NCI-H1930 (cell line): ENCODE measurements around the gene SLC28A3.
A peak's percentile ranks its signal among the peaks of the same experiment; 100 is the strongest.
"Not testable (repeated sequence)": the region's sequence is repeated elsewhere in the genome, so short reads cannot be mapped to it uniquely, and the experiment has no call there.

ENCODE experiments used
- DNase-seq, 2 experiments: peaks; one replicate each; lab custom pipeline; 2025; lab: John Stamatoyannopoulos, UW

SLC28A3 gene

GRCh38 chr9:84340535-84340934, at the start of gene SLC28A3:
Gene SLC28A3, minus strand, starts transcription at chr9:84340758. Its CDS starts 125 bp downstream, at chr9:84340633.
- DNase-seq = no peak

- not testable (repeated sequence) for DNase-seq
Measured at GRCh38 chr9:84390254-84390653, 49.7 kb upstream of the SLC28A3 start.

- DNase-seq = no peak
Measured at GRCh38 chr9:84387821-84388220, 47.3 kb upstream of the SLC28A3 start.

- no peak for DNase-seq
Measured at GRCh38 chr9:84386753-84387152, 46.2 kb upstream of the SLC28A3 start.

- DNase-seq = no peak
Measured at GRCh38 chr9:84385386-84386040, 45.0 kb upstream of the SLC28A3 start.

- no peak for DNase-seq
Measured at GRCh38 chr9:84384617-84385016, 44.1 kb upstream of the SLC28A3 start.

- DNase-seq = no peak
Measured at GRCh38 chr9:84383178-84383577, 42.6 kb upstream of the SLC28A3 start.

DNA sequence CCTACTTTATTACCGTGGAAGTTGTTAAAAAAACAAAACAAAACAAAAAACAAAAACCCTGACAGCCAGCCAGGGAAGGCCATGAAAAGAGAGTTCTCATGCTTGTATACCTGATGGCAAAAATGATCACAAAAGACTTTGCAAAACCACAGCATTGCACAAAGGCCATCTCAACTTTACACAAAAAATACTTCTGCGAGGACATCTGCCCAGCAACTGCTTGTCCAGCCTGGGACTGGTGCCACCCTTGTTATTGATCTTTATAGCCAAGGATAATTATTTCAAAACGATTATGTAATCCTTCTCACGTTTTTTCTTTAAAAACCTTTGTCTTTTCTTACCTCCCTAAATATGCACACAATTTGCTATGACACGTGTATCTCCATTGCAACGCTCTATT, 42.2 kb upstream of the SLC28A3 start:
- DNase-seq = no peak

DNA sequence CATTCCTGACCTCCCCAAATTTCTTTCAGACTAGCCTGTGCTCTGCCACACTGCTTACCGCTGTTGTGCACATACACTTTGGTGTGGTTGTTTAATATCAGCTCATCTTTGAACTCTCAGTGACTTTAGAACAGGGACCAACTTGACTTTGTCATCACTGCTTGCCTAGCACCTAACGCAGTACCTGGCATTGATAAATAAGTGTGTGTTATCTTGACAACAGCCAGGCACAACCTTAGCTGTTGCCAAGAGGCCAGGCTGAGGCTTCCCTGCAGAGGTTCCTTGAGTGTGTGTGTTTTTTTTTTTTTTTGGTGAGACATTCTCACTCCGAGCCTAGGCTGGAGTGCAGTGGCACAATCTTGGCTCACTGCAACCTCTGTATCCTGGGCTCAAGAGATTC, 41.0 kb upstream of the SLC28A3 start:
- DNase-seq = no peak

DNA sequence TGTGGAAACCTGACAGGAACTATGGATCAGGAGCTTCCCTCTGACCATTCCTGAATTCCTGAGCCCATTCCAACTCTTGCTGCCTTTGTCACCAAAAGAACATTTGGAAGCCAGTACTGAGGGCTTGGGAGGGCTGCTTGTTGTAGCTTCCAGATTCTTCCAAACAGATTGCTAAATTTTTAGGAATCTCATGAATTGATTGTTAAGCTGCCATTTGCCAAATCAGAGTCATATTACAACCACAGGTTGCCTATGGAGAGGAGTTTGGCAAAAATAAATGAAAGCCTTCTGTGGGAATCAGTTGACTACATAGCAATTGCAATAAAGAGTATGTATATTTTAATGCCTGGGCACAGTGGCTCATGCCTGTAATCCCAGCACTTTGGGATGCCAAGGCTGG, 39.2 kb upstream of the SLC28A3 start:
- no peak for DNase-seq

- no peak for DNase-seq
Measured at GRCh38 chr9:84375954-84376353, 35.4 kb upstream of the SLC28A3 start.

DNA sequence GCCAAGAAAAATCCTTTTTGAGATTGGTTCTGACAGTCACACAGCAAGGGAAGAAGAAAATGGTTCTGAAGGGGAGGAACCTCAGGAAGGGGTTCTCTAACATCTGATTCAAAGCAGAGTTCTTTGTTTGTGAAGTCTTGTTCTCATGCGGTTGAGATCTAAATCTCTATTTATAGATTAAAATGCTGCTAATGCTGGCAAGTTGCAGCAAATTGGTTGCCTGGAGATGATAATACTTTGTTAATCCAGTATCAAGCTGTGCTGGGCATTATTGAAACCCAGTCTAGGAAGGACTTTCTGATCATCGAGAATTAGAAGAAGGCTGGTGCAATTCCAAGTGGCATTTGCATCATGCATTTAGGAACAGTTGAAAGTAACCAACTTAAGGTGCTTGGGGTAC, 34.0 kb upstream of the SLC28A3 start:
- peak in 1 of 2 experiments; percentile 4 for DNase-seq

- DNase-seq = no peak
Measured at GRCh38 chr9:84374013-84374412, 33.5 kb upstream of the SLC28A3 start.

DNA sequence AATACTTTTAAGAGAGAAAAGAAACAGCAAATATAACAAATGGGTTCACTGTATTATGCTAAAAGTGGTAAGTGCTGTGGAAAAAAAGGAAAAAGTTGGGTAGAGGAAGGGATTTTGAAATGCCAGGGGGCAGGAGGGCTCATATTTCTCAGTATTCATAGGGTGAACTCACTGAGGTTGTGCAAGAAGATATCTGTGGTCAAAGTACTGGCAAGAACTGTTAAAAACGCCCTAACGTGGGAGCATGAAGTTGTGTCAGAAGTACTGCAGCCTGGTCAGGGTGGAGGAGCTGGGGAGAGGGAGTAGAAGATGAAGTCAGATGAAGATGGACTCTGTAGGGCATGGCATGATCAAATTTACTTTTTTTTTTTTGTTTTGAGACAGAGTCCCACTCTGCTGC, 31.2 kb upstream of the SLC28A3 start:
- DNase-seq = no peak

GRCh38 chr9:84368601-84369000, 28.0 kb upstream of the SLC28A3 start:
- no peak for DNase-seq

- not testable (repeated sequence) for DNase-seq
Measured at GRCh38 chr9:84367726-84368125, 27.2 kb upstream of the SLC28A3 start.

DNA sequence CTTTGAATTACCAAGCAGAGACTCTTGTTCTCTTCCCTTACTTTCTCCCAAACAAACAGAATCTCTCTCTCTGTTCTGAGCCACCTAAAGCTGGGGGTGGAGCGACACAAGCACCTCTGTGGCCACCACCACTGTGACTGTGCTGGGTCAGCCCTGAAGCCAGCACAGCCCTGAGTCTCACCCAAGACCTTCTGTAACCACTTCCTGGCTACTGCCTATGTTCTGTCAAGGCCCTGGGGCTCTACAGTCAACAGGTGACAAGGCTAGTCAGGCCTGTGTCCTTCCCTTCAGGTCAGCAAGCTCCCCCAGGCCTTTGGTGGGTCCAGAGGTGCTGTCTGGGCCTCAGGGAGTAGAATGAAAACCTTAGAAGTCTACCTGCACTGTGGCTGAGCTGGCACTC, 26.1 kb upstream of the SLC28A3 start:
- DNase-seq = no peak

DNA sequence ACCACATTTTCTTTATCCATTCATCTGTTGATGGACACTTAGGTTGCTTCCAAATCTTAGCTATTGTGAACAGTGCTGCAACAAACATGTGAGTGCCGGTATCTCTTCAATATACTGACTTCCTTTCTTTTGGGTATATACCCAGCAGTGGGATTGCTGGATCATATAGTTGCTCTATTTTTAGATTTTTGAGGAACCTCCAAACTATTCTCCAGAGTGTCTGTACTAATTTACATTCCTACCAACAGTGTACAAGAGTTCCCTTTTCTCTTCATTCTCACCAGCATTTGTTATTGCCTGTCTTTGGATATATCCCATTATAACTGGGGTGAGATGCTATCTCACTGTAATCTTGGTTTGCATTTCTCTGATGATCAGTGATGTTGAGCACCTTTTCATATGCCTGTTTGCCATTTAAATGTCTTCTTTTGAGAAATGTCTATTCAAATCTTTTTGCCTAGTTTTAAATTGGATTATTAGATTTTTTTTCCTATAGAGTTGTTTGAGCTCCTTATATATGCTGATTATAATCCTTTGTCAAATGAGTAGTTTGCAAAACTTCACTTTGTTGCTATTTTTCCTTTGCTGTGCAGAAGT, 24.4 kb upstream of the SLC28A3 start:
- DNase-seq = not testable (repeated sequence)

DNA sequence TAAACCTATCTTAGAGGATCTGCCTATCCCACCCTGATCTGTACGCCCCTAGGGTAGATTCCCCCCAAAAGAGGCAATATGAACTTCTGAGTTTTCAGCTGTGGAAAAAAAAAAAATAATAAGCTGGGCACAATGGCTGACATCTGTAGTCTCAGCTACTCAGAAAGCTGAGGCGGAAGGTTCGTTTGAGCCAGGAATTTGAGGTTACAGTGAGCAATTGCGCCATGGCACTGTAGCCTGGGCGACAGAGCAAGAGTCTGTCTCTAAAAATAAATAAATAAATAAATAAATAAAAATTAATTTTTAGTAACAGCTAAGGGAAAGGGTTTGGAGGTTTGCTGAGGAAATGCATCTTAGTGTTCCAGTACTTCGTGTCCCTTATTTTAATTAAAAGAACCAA, 21.1 kb upstream of the SLC28A3 start:
- DNase-seq = no peak

- DNase-seq = no peak
Measured at GRCh38 chr9:84357275-84357674, 16.7 kb upstream of the SLC28A3 start.

DNA sequence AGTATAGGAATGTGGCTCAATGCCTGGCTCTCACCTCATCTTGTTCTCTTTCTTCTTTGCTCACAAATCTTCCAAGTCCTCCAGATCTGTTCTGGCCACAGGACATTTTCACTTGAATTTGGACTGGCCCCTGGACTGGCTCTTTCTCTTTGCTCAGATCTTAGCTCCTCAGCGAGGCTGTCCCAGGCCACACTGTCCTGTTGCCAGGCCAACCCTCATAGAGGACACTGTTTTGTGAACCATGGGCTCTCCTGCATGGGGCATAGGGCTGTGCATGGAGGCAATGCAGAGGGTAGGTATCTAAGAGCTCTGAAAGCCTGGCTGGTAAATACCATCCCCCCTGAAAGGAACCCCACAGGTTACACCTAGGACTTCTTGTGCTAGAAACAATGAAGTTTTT, 13.5 kb upstream of the SLC28A3 start:
- no peak for DNase-seq

DNA sequence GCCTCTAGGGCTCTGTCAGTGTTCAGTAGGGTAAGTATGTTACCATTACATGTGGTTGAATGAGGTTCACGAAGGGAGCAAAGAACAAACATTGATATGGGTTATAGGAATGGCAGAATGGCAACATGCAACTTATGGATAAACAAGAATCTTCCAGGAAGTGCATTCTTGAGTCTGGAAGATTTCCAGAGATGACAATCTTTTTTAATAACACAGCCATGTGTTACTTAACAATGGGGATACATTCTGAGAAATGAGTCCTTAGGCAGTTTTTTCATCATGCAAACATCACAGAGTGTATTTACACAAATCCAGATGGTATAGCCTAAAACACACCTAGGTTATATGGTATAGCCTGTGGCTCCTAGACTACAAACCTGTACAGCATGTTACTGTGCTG, 9.1 kb upstream of the SLC28A3 start:
- no peak for DNase-seq

- no peak for DNase-seq
Measured at GRCh38 chr9:84343111-84343521, 2.6 kb upstream of the SLC28A3 start.

- no peak for DNase-seq
Measured at GRCh38 chr9:84339962-84340361, 596 bp downstream of the SLC28A3 start.
